Urinary bladder (tissue), 4 donors: ENCODE results near the gene ABCF3. TPM values are rescaled to one million over a fixed set of nuclear protein-coding genes. Genes with fewer than 3 reads are reported as not detected.

Experiments used
- DNase-seq: peaks from one replicate; pipeline ENCODE4 v3.0.0-alpha.2; 2015; ENCODE audit errors: extremely low spot score
- H3K27ac ChIP-seq: one replicate; pipeline ENCODE4 v1.5.1; 2013; ENCODE audit warnings: low read depth, mild to moderate bottlenecking, moderate library complexity
- H3K36me3 ChIP-seq: one replicate; pipeline ENCODE4 v1.6.1; 2013; ENCODE audit warnings: mild to moderate bottlenecking, moderate library complexity; ENCODE audit not compliant: insufficient read depth
- H3K4me1 ChIP-seq: one replicate; pipeline ENCODE4 v1.6.1; 2013; ENCODE audit warnings: mild to moderate bottlenecking, moderate library complexity; ENCODE audit not compliant: insufficient read depth
- H3K4me3 ChIP-seq: one replicate; pipeline ENCODE4 v1.5.1; 2013; ENCODE audit warnings: low read depth, low read length
- WGBS: extraction: QIAGEN DNeasy Blood & Tissue Kit; methylation state at CpG from one replicate; pipeline ENCODE4 v1.1.7; 2013; 5-methylcytosine and 5-hydroxymethylcytosine counted together
- polyA plus RNA-seq: library from polyadenylated mRNA; stranded (reverse); fragments of 200-250 nt; gene quantifications from one replicate; pipeline ENCODE4 v1.2.3, GENCODE V29; 2013
- total RNA-seq: library from RNA; depleted of rRNA; stranded (reverse); fragments of >200 nt; gene quantifications from one replicate; pipeline ENCODE4 v1.2.3, GENCODE V29; 2014
- donor health status: healthy with polysubstance abuse.
- donor health status: healthy.

Gene ABCF3
- total and polyA plus RNA-seq, 2 donors = 27.4 to 38.8 TPM

GRCh38 chr3:184173374-184173722 is 12.7 kb upstream of the ABCF3 start:
- 80% methylated on average over 2 of the region's 2 CpGs for WGBS
- Histone ChIP-seq H3K36me3 (no peaks in the 10 kb centered on the region), H3K27ac (no peak overlapping the region), H3K4me3 (no peak overlapping the region), H3K4me1 (no peaks in the 10 kb centered on the region)
- DNase-seq = no peak

GRCh38 chr3:184174284-184174645 is 11.7 kb upstream of the ABCF3 start:
- H3K27ac ChIP-seq = no peak overlapping the region
- 7% methylated on average over 4 of the region's 4 CpGs for whole genome bisulfite sequencing
- no peak for DNase-seq
- no peak overlapping the region for H3K4me3 ChIP-seq
- no peaks in the 10 kb centered on the region for H3K4me1 ChIP-seq
- H3K36me3 ChIP-seq = peaks cover 2% of the 10 kb centered on the region

GRCh38 chr3:184174646-184175492 is 11.1 kb upstream of the ABCF3 start, which contains the start of gene AP2M1:
Gene AP2M1, plus strand, starts transcription at chr3:184174855. Its CDS starts 2,139 bp downstream, at chr3:184176994.
- peak; percentile 97 for DNase-seq
- under 1% methylated on average over 73 of the region's 73 CpGs for WGBS
- Histone ChIP-seq H3K4me3 (peak within 1 kb of the TSS; percentile 93), H3K36me3 (peaks cover 2% of the 10 kb centered on the region), H3K4me1 (no peaks in the 10 kb centered on the region), H3K27ac (peak within 1 kb of the TSS; percentile 88)

- no peak for DNase-seq
- peaks cover 5% of the 10 kb centered on the region for H3K36me3 ChIP-seq
Measured at GRCh38 chr3:184175506-184175905, 10.5 kb upstream of the ABCF3 start.

GRCh38 chr3:184175981-184176376 is 10.0 kb upstream of the ABCF3 start:
- H3K4me1 ChIP-seq = no peaks in the 10 kb centered on the region
- H3K27ac ChIP-seq = peak overlapping the region; percentile 68
- DNase-seq = no peak
- H3K4me3 ChIP-seq = peak overlapping the region; percentile 24
- H3K36me3 ChIP-seq = peaks cover 9% of the 10 kb centered on the region
- WGBS = 12% methylated on average over 3 of the region's 3 CpGs

More at GRCh38 chr3:184175506-184175905, 10.5 kb upstream of the ABCF3 start:
- 19% methylated on average over 8 of the region's 8 CpGs for WGBS
- no peak overlapping the region for H3K27ac ChIP-seq
- no peaks in the 10 kb centered on the region for H3K4me1 ChIP-seq
- peak overlapping the region; percentile 93 for H3K4me3 ChIP-seq

GRCh38 chr3:184176377-184177330 is 9.3 kb upstream of the ABCF3 start:
- 20% methylated on average over 19 of the region's 19 CpGs for WGBS
- peak overlapping the region; percentile 24 for H3K4me3 ChIP-seq
- peak overlapping the region; percentile 68 for H3K27ac ChIP-seq
- H3K36me3 ChIP-seq = peaks cover 9% of the 10 kb centered on the region
- no peak for DNase-seq
- H3K4me1 ChIP-seq = no peaks in the 10 kb centered on the region

GRCh38 chr3:184177331-184177731 is 8.7 kb upstream of the ABCF3 start:
- Histone ChIP-seq H3K4me3 (no peak overlapping the region), H3K36me3 (peaks cover 10% of the 10 kb centered on the region), H3K27ac (peak overlapping the region; percentile 5), H3K4me1 (no peaks in the 10 kb centered on the region)
- DNase-seq = no peak
- WGBS = 14% methylated on average over 4 of the region's 4 CpGs

GRCh38 chr3:184177767-184178306 is 8.2 kb upstream of the ABCF3 start:
- DNase-seq = no peak

GRCh38 chr3:184178521-184179138 is 7.4 kb upstream of the ABCF3 start:
- H3K36me3 ChIP-seq = peaks cover 14% of the 10 kb centered on the region
- H3K4me3 ChIP-seq = no peak overlapping the region
- no peaks in the 10 kb centered on the region for H3K4me1 ChIP-seq
- WGBS = 93% methylated on average over 13 of the region's 13 CpGs
- no peak for DNase-seq
- H3K27ac ChIP-seq = no peak overlapping the region

More at GRCh38 chr3:184177767-184178306, 8.2 kb upstream of the ABCF3 start:
- Histone ChIP-seq H3K4me3 (no peak overlapping the region), H3K4me1 (no peaks in the 10 kb centered on the region), H3K27ac (no peak overlapping the region), H3K36me3 (peaks cover 12% of the 10 kb centered on the region)
- WGBS = 89% methylated on average over 14 of the region's 14 CpGs

- Histone ChIP-seq H3K27ac (no peak overlapping the region), H3K36me3 (peaks cover 17% of the 10 kb centered on the region), H3K4me1 (no peaks in the 10 kb centered on the region), H3K4me3 (no peak overlapping the region)
- WGBS = 85% methylated on average over 6 of the region's 6 CpGs
- no peak for DNase-seq
Measured at GRCh38 chr3:184180165-184180564, 5.8 kb upstream of the ABCF3 start.

GRCh38 chr3:184181596-184181995 is 4.4 kb upstream of the ABCF3 start:
- H3K4me1 ChIP-seq = no peaks in the 10 kb centered on the region
- no peak overlapping the region for H3K4me3 ChIP-seq
- 96% methylated on average over 9 of the region's 9 CpGs for WGBS
- H3K36me3 ChIP-seq = peaks cover 17% of the 10 kb centered on the region
- H3K27ac ChIP-seq = no peak overlapping the region
- DNase-seq = no peak

- no peaks in the 10 kb centered on the region for H3K4me1 ChIP-seq
- H3K4me3 ChIP-seq = no peak overlapping the region
- H3K27ac ChIP-seq = no peak overlapping the region
- 75% methylated on average over 5 of the region's 5 CpGs for WGBS
- no peak for DNase-seq
- H3K36me3 ChIP-seq = peaks cover 16% of the 10 kb centered on the region
Measured at GRCh38 chr3:184183679-184184078, 2.3 kb upstream of the ABCF3 start.

GRCh38 chr3:184184546-184185230 is 1.3 kb upstream of the ABCF3 start:
- Histone ChIP-seq H3K36me3 (peaks cover 14% of the 10 kb centered on the region), H3K4me3 (no peak overlapping the region), H3K4me1 (no peaks in the 10 kb centered on the region), H3K27ac (no peak overlapping the region)
- no peak for DNase-seq
- WGBS = 93% methylated on average over 18 of the region's 18 CpGs
